GM10266 (cell line): Measurements from ENCODE around the gene MKLN1.

Source experiments
- DNase-seq: peaks from one replicate; pipeline ENCODE4 v3.0.0; 2012; ENCODE audit errors: extremely low spot score
- TF ChIP-seq, protein P1 (sequence below): IDR thresholded peaks from 2 replicates; pipeline ENCODE4 v1.5.1; 2012; ENCODE audit warnings: mild to moderate bottlenecking, low read depth; ENCODE audit not compliant: control insufficient read depth, insufficient read depth; ENCODE audit errors: missing control alignments

MKLN1 gene

DNA sequence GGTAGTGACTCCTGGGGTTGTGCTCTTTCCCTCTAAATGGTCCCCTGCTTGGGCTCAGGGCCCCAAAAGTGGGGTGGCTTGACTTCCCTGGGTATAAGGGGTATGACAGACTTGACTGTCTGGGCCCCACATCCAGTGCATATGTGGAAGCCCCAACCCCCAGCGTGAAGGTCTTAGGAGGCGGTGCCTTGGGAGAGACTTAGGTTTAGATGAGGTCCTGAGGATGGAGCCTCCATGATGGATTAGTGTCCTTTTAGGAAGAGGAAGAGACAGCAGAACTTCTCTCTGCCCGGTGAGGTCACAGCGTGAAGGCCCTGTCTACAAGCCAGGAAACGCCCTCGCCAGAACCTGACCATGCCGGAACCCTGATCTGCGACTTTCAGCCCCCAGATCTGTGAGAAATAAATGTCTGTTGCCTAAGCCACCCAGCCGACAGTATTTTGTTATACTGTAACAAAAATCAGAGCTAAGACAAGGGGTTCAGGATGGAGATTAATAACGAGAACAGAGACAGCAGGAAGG is 205.0 kb downstream of the MKLN1 start:
- TF ChIP-seq, protein P1, sequence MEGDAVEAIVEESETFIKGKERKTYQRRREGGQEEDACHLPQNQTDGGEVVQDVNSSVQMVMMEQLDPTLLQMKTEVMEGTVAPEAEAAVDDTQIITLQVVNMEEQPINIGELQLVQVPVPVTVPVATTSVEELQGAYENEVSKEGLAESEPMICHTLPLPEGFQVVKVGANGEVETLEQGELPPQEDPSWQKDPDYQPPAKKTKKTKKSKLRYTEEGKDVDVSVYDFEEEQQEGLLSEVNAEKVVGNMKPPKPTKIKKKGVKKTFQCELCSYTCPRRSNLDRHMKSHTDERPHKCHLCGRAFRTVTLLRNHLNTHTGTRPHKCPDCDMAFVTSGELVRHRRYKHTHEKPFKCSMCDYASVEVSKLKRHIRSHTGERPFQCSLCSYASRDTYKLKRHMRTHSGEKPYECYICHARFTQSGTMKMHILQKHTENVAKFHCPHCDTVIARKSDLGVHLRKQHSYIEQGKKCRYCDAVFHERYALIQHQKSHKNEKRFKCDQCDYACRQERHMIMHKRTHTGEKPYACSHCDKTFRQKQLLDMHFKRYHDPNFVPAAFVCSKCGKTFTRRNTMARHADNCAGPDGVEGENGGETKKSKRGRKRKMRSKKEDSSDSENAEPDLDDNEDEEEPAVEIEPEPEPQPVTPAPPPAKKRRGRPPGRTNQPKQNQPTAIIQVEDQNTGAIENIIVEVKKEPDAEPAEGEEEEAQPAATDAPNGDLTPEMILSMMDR = no peak
- DNase-seq = no peak

DNA sequence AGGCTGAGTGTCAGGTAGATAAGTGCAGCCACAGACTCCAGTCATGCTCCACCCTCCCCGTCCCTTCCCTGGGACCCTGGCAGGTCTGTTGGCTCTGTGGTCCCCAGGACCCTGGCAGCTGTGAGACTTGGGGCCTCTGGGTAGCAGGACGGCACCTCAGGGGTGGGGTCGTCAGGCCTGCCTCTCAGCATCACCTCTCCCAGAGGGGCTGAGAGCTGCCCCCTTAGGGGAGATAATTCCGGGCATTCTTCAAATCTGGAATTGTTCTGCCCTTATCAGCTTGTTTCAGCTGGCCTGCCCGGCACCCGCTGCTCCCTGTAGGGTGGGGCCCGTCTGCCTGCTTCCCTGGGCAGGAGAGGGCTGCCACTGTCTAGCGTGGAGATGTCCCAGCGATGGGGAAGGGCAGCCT is 205.5 kb downstream of the MKLN1 start:
- DNase-seq = no peak
- TF ChIP-seq, protein P1 = no peak

DNA sequence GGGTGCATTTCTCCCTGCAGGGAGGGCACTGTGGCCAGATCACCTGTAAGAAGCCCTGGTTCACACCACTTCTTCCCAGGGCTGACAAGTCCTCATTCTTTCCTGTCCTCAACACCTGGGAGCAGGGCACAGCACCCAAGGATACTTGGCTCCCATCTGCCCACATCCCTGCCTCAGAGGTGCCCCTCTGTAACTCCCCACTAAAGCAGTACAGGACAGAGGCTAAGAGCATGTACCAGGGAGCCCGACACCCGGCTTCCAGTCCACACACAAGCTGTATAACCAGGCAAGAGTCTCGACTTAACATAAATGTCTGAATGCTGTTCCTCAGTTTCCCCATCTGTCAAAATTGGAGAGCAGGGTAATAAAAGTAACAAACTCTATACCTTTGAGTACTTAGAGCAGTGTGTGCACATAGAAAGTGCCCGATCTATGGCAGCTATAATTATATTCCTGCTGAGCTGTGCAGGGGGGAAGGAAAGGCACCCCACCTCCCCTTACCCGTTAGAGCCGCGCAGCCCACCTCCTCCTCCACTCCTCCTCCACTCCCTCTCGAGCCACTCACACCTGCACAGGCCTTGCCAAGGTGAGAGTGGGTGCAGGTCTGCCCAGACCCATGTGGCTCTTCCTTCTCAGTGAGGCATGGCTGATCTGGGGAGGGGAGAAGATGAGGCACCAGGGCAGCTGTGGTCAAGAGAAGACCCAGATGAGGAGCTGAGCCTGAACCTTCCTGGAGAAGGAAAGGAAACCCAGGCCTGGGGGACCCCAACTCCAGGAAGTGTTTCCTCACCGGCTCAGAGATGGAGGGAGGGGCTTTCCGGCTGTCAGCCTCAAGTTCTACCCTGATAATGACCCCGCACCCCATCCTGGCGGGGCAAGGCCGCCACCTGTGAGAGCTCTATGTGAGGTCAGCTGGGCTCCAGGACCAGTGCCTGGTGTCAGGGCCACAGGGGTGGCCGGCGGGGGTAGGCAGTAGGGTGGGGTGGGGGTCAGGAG is 206.2 kb downstream of the MKLN1 start:
- TF ChIP-seq, protein P1 = no peak
- DNase-seq = no peak

DNA sequence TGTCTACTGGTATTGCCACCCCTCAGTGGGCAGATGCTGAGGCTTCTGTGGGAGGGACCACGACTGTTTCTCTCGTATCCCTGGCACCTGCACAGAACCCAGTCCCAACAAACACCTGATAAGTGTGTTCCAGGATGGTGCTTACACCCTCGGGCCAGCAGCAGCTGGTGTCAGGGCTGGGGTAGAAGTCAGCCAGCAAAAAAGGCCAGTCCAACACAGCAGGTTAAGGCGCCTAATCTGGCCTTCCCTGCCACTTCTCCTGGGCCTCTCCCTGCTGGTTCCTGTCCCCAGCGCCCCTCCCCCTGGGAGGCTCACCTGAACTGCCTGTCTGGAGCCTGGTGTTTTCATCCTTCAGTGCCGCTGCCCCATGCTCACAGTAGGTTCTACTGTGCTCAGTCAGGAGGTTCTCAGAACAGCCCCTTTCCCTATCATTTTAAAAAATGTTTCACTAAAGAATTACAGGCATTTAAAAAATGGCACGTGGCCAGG is 208.7 kb downstream of the MKLN1 start:
- TF ChIP-seq, protein P1 = no peak
- DNase-seq = no peak

DNA sequence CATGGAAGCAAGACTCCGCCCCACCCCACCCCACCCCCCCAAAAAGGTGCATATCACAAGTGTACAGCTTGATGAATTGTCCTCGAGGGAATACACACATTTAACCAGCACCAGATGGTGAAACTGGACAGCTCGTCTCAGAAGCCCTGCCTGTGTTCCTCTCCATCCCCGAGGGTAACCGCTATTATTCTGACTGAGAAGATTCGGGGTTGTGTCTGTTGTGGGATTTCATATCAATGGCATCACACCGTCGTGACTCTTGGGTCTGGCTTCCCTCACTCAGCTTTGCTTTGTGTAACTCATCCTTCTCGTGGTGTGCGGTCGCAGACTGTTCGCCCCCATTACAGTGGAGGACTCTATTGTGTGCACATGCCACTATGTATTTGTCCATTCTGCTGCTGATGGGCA is 209.9 kb downstream of the MKLN1 start:
- DNase-seq = no peak
- TF ChIP-seq, protein P1 = no peak

DNA sequence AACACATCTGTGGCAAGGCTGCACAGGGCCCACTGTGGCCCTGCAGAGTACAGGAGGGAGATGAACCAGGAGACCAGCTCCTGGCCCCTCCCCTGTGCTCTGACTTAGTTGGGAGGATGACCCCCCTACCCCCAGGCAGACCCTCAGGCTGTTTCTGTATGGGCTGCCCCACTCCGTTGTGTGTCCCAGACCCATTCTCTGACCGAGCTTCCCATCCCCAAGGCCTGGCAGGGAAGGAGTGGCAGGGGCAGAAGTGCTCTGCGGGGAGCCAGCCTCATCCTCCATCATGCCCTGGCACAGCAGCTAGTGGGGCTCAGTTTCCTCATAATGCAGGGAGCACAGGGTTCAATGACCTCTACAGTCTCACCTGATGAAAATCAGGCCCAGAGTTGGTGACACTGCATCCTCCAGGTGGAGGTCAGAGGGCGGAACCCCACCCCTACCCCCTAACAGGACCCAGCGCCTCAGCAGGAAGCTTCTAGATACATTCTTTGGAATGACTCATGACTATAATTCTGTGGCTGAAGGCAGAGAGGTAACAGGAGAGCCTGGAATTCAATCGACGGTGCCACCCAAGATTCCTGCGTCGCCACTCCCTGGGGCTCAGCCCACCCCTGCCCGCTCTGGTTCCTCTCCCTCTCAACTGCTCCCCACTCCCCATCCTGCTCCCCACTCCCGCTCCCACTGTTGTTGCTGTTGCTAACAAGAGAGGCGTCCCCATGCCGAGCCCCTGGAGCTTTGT is 210.6 kb downstream of the MKLN1 start:
- TF ChIP-seq, protein P1 = no peak
- no peak for DNase-seq
